Fibroblast of lung (primary cell): ENCODE data around the gene PAFAH2. TPM values are rescaled to one million over a fixed set of nuclear protein-coding genes. Genes with fewer than 3 reads are reported as not detected.

Experiments
- DNase-seq, 2 donors: peaks; one replicate each; pipeline versions ENCODE4 v3.0.0 to v3.0.0-alpha.2; 2010; ENCODE audit warnings: low read depth in 2 of 2
- H2AFZ ChIP-seq: 2 replicates; pipeline ENCODE4 v1.5.1; 2012; ENCODE audit warnings: low read length, control low read depth, inconsistent platforms
- H3K27ac ChIP-seq: 2 replicates; pipeline ENCODE4 v1.5.1; 2011; ENCODE audit warnings: low read length, control low read depth; ENCODE audit not compliant: insufficient read depth
- H3K27me3 ChIP-seq: 2 replicates; pipeline ENCODE4 v1.5.1; 2011; ENCODE audit warnings: mild to moderate bottlenecking, low read length; ENCODE audit not compliant: control insufficient read depth, insufficient read depth
- H3K36me3 ChIP-seq: 2 replicates; pipeline ENCODE4 v1.5.1; 2011; ENCODE audit warnings: low read length; ENCODE audit not compliant: control insufficient read depth, insufficient read depth
- H3K4me1 ChIP-seq: 2 replicates; pipeline ENCODE4 v1.5.1; 2011; ENCODE audit warnings: low read length; ENCODE audit not compliant: control insufficient read depth, insufficient read depth; ENCODE audit errors: extremely low read depth
- H3K4me2 ChIP-seq: 2 replicates; pipeline ENCODE4 v1.5.1; 2011; ENCODE audit warnings: low read length, control low read depth; ENCODE audit not compliant: insufficient read depth; ENCODE audit errors: extremely low read depth
- H3K4me3 ChIP-seq, 4 experiments: fragments of 200-600 bp in 1 of 4; sonication (generic) in 1 of 4; replicated peaks in 1 of 4; 2 replicates each; pipeline ENCODE4 v1.5.1; 2011 to 2016; ENCODE audit warnings: low read length in 4 of 4, low read depth in 3 of 4, mild to moderate bottlenecking in 3 of 4, control low read depth in 2 of 4, inconsistent platforms in 1 of 4, mixed read lengths in 1 of 4; ENCODE audit not compliant: insufficient read depth in 1 of 4; ENCODE audit errors: control extremely low read depth in 1 of 4
- H3K79me2 ChIP-seq: 2 replicates; pipeline ENCODE4 v1.5.1; 2012; ENCODE audit warnings: mild to moderate bottlenecking, low read length, inconsistent platforms; ENCODE audit not compliant: control insufficient read depth, insufficient read depth
- H3K9ac ChIP-seq: 2 replicates; pipeline ENCODE4 v1.5.1; 2011; ENCODE audit warnings: mild to moderate bottlenecking, low read length, control low read depth; ENCODE audit not compliant: insufficient read depth
- H3K9me3 ChIP-seq: 2 replicates; pipeline ENCODE4 v1.5.1; 2012; ENCODE audit warnings: low read depth, low read length; ENCODE audit not compliant: control insufficient read depth, insufficient read depth
- H4K20me1 ChIP-seq: 2 replicates; pipeline ENCODE4 v1.5.1; 2011; ENCODE audit warnings: low read length; ENCODE audit not compliant: control insufficient read depth, insufficient read depth; ENCODE audit errors: extremely low read depth
- CTCF ChIP-seq, 2 donors: IDR thresholded peaks in 1 of 2; conservative IDR thresholded peaks in 1 of 2; 1 replicate in 1 of 2; 2 replicates in 1 of 2; pipeline ENCODE4 v1.5.1; 2011 to 2012; ENCODE audit warnings: low read length in 2 of 2, control low read depth in 1 of 2, inconsistent platforms in 1 of 2, low read depth in 1 of 2, mild to moderate bottlenecking in 1 of 2
- EZH2 ChIP-seq: IDR thresholded peaks from 2 replicates; pipeline ENCODE4 v1.5.1; 2012; ENCODE audit warnings: low read length, control low read depth, mild to moderate bottlenecking; ENCODE audit errors: missing control alignments
- polyA plus RNA-seq, 2 donors: library from polyadenylated mRNA; depleted of rRNA in 1 of 2; stranded (reverse) in 1 of 2; unstranded in 1 of 2; fragments of >200 nt; gene quantifications; 2 replicates each; pipeline ENCODE4 v1.2.1, GENCODE V29; 2011 to 2012; ENCODE audit warnings: missing spikeins in 1 of 2
- total RNA-seq: library from RNA; depleted of rRNA; stranded (reverse); fragments of >200 nt; gene quantifications from 2 replicates; pipeline ENCODE4 v1.2.1, GENCODE V29; 2014

Gene PAFAH2
- total and polyA plus RNA-seq, 2 donors (not counting 1 experiment from before 2014, with no cell fraction given), result 8.3 to 11.7 TPM

GRCh38 chr1:26029054-26029863, 31.4 kb upstream of the PAFAH2 start:
- H3K9me3 ChIP-seq, result no peaks in the 10 kb centered on the region
- peaks cover 3% of the 10 kb centered on the region for H3K27me3 ChIP-seq
- no peaks in the 10 kb centered on the region for H3K79me2 ChIP-seq
- H3K4me1 ChIP-seq, result no peaks in the 10 kb centered on the region
- H3K4me2 ChIP-seq, result no peak overlapping the region
- DNase-seq, result no peak
- no peak overlapping the region for H3K27ac ChIP-seq
- no peak overlapping the region for H3K4me3 ChIP-seq
- no peaks in the 10 kb centered on the region for H3K36me3 ChIP-seq
- H3K9ac ChIP-seq, result no peak overlapping the region
- no peak overlapping the region for H2AFZ ChIP-seq
- TF ChIP-seq CTCF (conservative IDR thresholded peaks at IDR 0.05 in 1 of 2, IDR thresholded peaks at IDR 0.05 in 1 of 2; ENCODE audit: low read depth in 1 of 2, low read length in 2 of 2), result no peak
- no peak for TF ChIP-seq EZH2
- H4K20me1 ChIP-seq, result no peaks in the 10 kb centered on the region

GRCh38 chr1:26028490-26028980, 30.7 kb upstream of the PAFAH2 start:
- TF ChIP-seq CTCF (conservative IDR thresholded peaks at IDR 0.05 in 1 of 2, IDR thresholded peaks at IDR 0.05 in 1 of 2; ENCODE audit: low read depth in 1 of 2, low read length in 2 of 2) (no peak), EZH2 (no peak)
- Histone ChIP-seq H3K79me2 (no peaks in the 10 kb centered on the region), H3K9ac (no peak overlapping the region), H3K27ac (no peak overlapping the region), H3K4me1 (no peaks in the 10 kb centered on the region), H3K9me3 (no peaks in the 10 kb centered on the region), H3K4me3 (no peak overlapping the region), H2AFZ (no peak overlapping the region), H3K4me2 (no peak overlapping the region), H4K20me1 (no peaks in the 10 kb centered on the region), H3K27me3 (peaks cover 3% of the 10 kb centered on the region), H3K36me3 (no peaks in the 10 kb centered on the region)
- no peak for DNase-seq

GRCh38 chr1:26027716-26028489, 30.0 kb upstream of the PAFAH2 start:
- Histone ChIP-seq H3K27me3 (peaks cover 3% of the 10 kb centered on the region), H3K9ac (no peak overlapping the region), H3K4me1 (no peaks in the 10 kb centered on the region), H3K9me3 (no peaks in the 10 kb centered on the region), H3K27ac (no peak overlapping the region), H3K79me2 (no peaks in the 10 kb centered on the region), H3K4me3 (no peak overlapping the region), H3K36me3 (no peaks in the 10 kb centered on the region), H3K4me2 (no peak overlapping the region), H4K20me1 (no peaks in the 10 kb centered on the region), H2AFZ (no peak overlapping the region)
- DNase-seq, result peak in 1 of 2 donors; percentile 16
- TF ChIP-seq EZH2 (no peak), CTCF (conservative IDR thresholded peaks at IDR 0.05 in 1 of 2, IDR thresholded peaks at IDR 0.05 in 1 of 2; ENCODE audit: low read depth in 1 of 2, low read length in 2 of 2) (no peak)
